ENCODE results near the gene DYNC1LI1. TPM values are rescaled to one million over a fixed set of nuclear protein-coding genes. Genes with fewer than 3 reads are reported as not detected.

DYNC1LI1 gene
- total and polyA plus RNA-seq, 9 of the 15 experiments (the other 6 are each of a cell fraction or from before 2014, with no cell fraction given): 21.0 to 85.4 (median 61.3) TPM

GRCh38 chr3:32510075-32510724, 60.5 kb downstream of the DYNC1LI1 start:
- peak; percentile 53 to 86 (median 70) for DNase-seq (ENCODE audit: extremely low read depth in 1 of 4, low spot score in 3 of 4)
- Histone ChIP-seq H3K9ac (ENCODE audit: insufficient read depth in 1 of 2, low read depth in 2 of 2, low read length in 2 of 2) (no peak overlapping the region), H3K27ac (ENCODE audit: extremely low read depth, low read depth, low read length) (no peak overlapping the region), H3K9me3 (replicated peaks; ENCODE audit: control insufficient read depth, insufficient read depth, low read depth, low read length) (no peaks in the 10 kb centered on the region), H4K20me1 (replicated peaks; ENCODE audit: control insufficient read depth, insufficient read depth, low read length) (no peaks in the 10 kb centered on the region), H3K4me1 (replicated peaks in 1 of 2; ENCODE audit: control insufficient read depth in 2 of 2, insufficient read depth in 2 of 2, low read length in 2 of 2) (no peaks in the 10 kb centered on the region; a peak in 1 of 5 replicates), H3K9me1 (ENCODE audit: control insufficient read depth, insufficient read depth, low read length) (no peaks in the 10 kb centered on the region), H2AFZ (ENCODE audit: low read depth, low read length) (no peak overlapping the region), H3K4me2 (ENCODE audit: insufficient read depth, low read length) (no peak overlapping the region), H3K79me2 (ENCODE audit: control insufficient read depth, insufficient read depth, low read length) (no peaks in the 10 kb centered on the region), H3K27me3 (ENCODE audit: control insufficient read depth in 2 of 2, insufficient read depth in 2 of 2, low read length in 2 of 2) (no peaks in the 10 kb centered on the region), H3K4me3 (no peak overlapping the region), H3K36me3 (ENCODE audit: control insufficient read depth, insufficient read depth, low read length) (no peaks in the 10 kb centered on the region)
- ChIA-PET CTCF (ENCODE audit: low intra/inter-chr PET ratio) (interaction anchor here (0.6 to 2.7 kb wide), 5 partner anchors 80 to 424 kb away, joined by 3 to 29 read pairs (median 6); no protein-coding TSS in a partner anchor), POLR2A (interaction anchor here (0.6 kb wide), 2 partner anchors 9 to 111 kb away, joined by 3 to 4 read pairs; no protein-coding TSS in a partner anchor)
- peak; percentile 91 for FAIRE-seq
- 25% methylated on average over 3 of the region's 3 CpGs for WGBS (ENCODE audit: insufficient coverage, low coverage, missing lambda C conversion rate)
- intact Hi-C loops (cut with micrococcal nuclease): loop anchor here (1.0 to 10.0 kb wide), 5 partner anchors 87 to 565 kb away; no protein-coding TSS in a partner anchor
- in situ Hi-C loops (cut with MboI): no loop called here
- no TSS peak for BruUV-seq (replicated peaks)
- ATAC-seq: peak; percentile 99
- TF ChIP-seq MCM5 (IDR thresholded peaks at IDR 0.05; ENCODE audit: low read depth): no peak
- peak; percentile 48; the same call in 1 of the 2 replicates for TF ChIP-seq JUND (IDR thresholded peaks at IDR 0.05; ENCODE audit: borderline replicate concordance, low read depth, low read length)
- no peak; the same call in 2 of the 3 replicates for TF ChIP-seq JUND (tag; IDR thresholded peaks at IDR 0.05; ENCODE audit: borderline replicate concordance, low read depth, low read length)
- peak; percentile 36; the same call in 1 of the 2 replicates for TF ChIP-seq CREM (IDR thresholded peaks at IDR 0.05; ENCODE audit: low read depth)
- no peak for TF ChIP-seq FOS (IDR thresholded peaks at IDR 0.05; ENCODE audit: extremely low read depth, insufficient read length)
- no peak for TF ChIP-seq POLR2A (conservative IDR thresholded peaks at IDR 0.05)
- peak; percentile 8 for TF ChIP-seq POLR2B (IDR thresholded peaks at IDR 0.05; ENCODE audit: low read depth, partially characterized antibody)
- no peak for TF ChIP-seq NCOA4 (IDR thresholded peaks at IDR 0.05; ENCODE audit: partially characterized antibody)
- no peak for TF ChIP-seq BACH1 (tag; IDR thresholded peaks at IDR 0.05)
- TF ChIP-seq TBL1XR1 (IDR thresholded peaks at IDR 0.05; ENCODE audit: low read length in 2 of 2): peak in 1 of 2 experiments; percentile 31; a peak in 1 of 4 replicates
- TF ChIP-seq ZNF384 (IDR thresholded peaks at IDR 0.05; ENCODE audit: low read depth, low read length): peak; percentile 46; the same call in 1 of the 2 replicates
- no peak for TF ChIP-seq ZFP1 (CRISPR knock-in tag; IDR thresholded peaks at IDR 0.05)
- TF ChIP-seq, protein P1, sequence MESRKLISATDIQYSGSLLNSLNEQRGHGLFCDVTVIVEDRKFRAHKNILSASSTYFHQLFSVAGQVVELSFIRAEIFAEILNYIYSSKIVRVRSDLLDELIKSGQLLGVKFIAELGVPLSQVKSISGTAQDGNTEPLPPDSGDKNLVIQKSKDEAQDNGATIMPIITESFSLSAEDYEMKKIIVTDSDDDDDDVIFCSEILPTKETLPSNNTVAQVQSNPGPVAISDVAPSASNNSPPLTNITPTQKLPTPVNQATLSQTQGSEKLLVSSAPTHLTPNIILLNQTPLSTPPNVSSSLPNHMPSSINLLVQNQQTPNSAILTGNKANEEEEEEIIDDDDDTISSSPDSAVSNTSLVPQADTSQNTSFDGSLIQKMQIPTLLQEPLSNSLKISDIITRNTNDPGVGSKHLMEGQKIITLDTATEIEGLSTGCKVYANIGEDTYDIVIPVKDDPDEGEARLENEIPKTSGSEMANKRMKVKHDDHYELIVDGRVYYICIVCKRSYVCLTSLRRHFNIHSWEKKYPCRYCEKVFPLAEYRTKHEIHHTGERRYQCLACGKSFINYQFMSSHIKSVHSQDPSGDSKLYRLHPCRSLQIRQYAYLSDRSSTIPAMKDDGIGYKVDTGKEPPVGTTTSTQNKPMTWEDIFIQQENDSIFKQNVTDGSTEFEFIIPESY (CRISPR knock-in tag; IDR thresholded peaks at IDR 0.05): 0 out of 2 replicates have a peak, but pooled peaks have one; percentile 20
- TF ChIP-seq, protein P2, sequence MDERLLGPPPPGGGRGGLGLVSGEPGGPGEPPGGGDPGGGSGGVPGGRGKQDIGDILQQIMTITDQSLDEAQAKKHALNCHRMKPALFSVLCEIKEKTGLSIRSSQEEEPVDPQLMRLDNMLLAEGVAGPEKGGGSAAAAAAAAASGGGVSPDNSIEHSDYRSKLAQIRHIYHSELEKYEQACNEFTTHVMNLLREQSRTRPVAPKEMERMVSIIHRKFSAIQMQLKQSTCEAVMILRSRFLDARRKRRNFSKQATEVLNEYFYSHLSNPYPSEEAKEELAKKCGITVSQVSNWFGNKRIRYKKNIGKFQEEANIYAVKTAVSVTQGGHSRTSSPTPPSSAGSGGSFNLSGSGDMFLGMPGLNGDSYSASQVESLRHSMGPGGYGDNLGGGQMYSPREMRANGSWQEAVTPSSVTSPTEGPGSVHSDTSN (CRISPR knock-in tag; IDR thresholded peaks at IDR 0.05; ENCODE audit: low read depth): no peak
- TF ChIP-seq, protein P2 (tag; conservative IDR thresholded peaks at IDR 0.05; ENCODE audit: low read depth): no peak
- no peak for TF ChIP-seq SREBF2 (CRISPR knock-in tag; IDR thresholded peaks at IDR 0.05)
- peak; percentile 23; the same call in 1 of the 2 replicates for TF ChIP-seq SOX6 (IDR thresholded peaks at IDR 0.05)
- no peak for TF ChIP-seq ATF1 (CRISPR knock-in tag; IDR thresholded peaks at IDR 0.05)
- TF ChIP-seq ATF1 (tag; IDR thresholded peaks at IDR 0.05): 0 out of 2 replicates have a peak, but pooled peaks have one; percentile 29
- peak in 1 of 2 experiments; percentile 61; a peak in 1 of 4 replicates for TF ChIP-seq RCOR1 (IDR thresholded peaks at IDR 0.05; ENCODE audit: borderline replicate concordance in 1 of 2, low read depth in 2 of 2, low read length in 2 of 2)

Data from K562 (cell line).